Heart right ventricle (tissue), 16 donors: ENCODE results near the gene CBR1. TPM values are rescaled to one million over a fixed set of nuclear protein-coding genes. Genes with fewer than 3 reads are reported as not detected.

Experiments used
- ATAC-seq, 8 donors: fragments of 200-7000 bp; cut with Tn5 transposase; one replicate each; pipeline ENCODE4 v1.9.1; 2020; ENCODE audit warnings: mild to moderate bottlenecking in 8 of 8, moderate library complexity in 8 of 8, moderate number of reproducible peaks in 1 of 8
- DNase-seq, 2 donors: peaks; one replicate each; pipeline ENCODE4 v3.0.0-alpha.2; 2020
- H3K27ac ChIP-seq, 10 donors: fragments of 200-600 bp; sonication (generic) in 2 of 10; one replicate each; pipeline versions ENCODE4 v1.5.0 to v1.8.0; 2020 to 2022; ENCODE audit warnings: mild to moderate bottlenecking in 3 of 10
- H3K27me3 ChIP-seq, 7 donors: fragments of 200-600 bp; one replicate each; pipeline ENCODE4 v1.8.0; 2021 to 2022; ENCODE audit warnings: mild to moderate bottlenecking in 2 of 7
- H3K36me3 ChIP-seq, 9 donors: fragments of 200-600 bp; sonication (generic) in 1 of 9; one replicate each; pipeline versions ENCODE4 v1.5.0 to v1.8.0; 2020 to 2022; ENCODE audit warnings: mild to moderate bottlenecking in 2 of 9
- H3K4me1 ChIP-seq, 9 donors: fragments of 200-600 bp; sonication (generic) in 1 of 9; one replicate each; pipeline versions ENCODE4 v1.5.0 to v1.8.0; 2020 to 2022; ENCODE audit warnings: mild to moderate bottlenecking in 4 of 9
- H3K4me3 ChIP-seq, 10 donors: fragments of 200-600 bp; sonication (generic) in 2 of 10; one replicate each; pipeline versions ENCODE4 v1.5.0 to v1.8.0; 2020 to 2022; ENCODE audit warnings: mild to moderate bottlenecking in 7 of 10, moderate library complexity in 2 of 10
- H3K9me3 ChIP-seq, 11 donors: fragments of 200-600 bp in 10 of 11; sonication (generic) in 2 of 11; one replicate each; pipeline versions ENCODE4 v1.5.0 to v1.8.0; 2013 to 2022; ENCODE audit warnings: mild to moderate bottlenecking in 2 of 11, control low read depth in 1 of 11, moderate library complexity in 1 of 11
- CTCF ChIP-seq, 9 donors: fragments of 200-600 bp; sonication (generic) in 2 of 9; IDR thresholded peaks; one replicate each; pipeline versions ENCODE4 v1.5.0 to v1.8.0; 2021 to 2022; ENCODE audit warnings: antibody characterized with exemption in 9 of 9, mild to moderate bottlenecking in 5 of 9, moderate library complexity in 1 of 9
- WGBS, 2 donors: extraction: QIAGEN DNeasy Blood & Tissue Kit; methylation state at CpG; one replicate each; pipeline ENCODE4 v1.1.7; 2013; ENCODE audit warnings: inconsistent platforms in 1 of 2; 5-methylcytosine and 5-hydroxymethylcytosine counted together
- intact Hi-C, 10 donors: fragments of 100-400 bp; cut with DNase I; formaldehyde crosslinking; loops; one replicate each; pipeline versions ENCODE4 v1.11.1 to v1.14.2; 2022
- polyA plus RNA-seq, 2 donors: library from polyadenylated mRNA; stranded (reverse); fragments of 200-250 nt; gene quantifications; one replicate each; pipeline ENCODE4 v1.2.3, GENCODE V29; 2013
- total RNA-seq, 10 donors: library from RNA; stranded (reverse); fragmentation: NEBNext Ultra II Directional in 3 of 10; extraction: Animal tissue kit (Norgen Biotek cat#: 25700) in 3 of 10; gene quantifications; one replicate each; pipeline versions ENCODE4 v1.2.1 to v1.2.4, GENCODE V29; 2021 to 2023
- donor health status: Arrhythmogenic right ventricular cardiomyopathy.
- donor health status: ischemic (EF 13 %, LVEDD 7.1; RV severe dilation, severe dysfunction).
- donor health status: healthy with polysubstance abuse.
- donor health status: DM: no; HTN: yes; CAD: no.
- donor health status: DM: no; HTN: no; CAD: no.
- donor health status: ischemic (EF 25% LVEDD 6.9; RV normal size, moderate dysfunction).
- donor health status: ischemic (EF 25% LVEDD 5.7; RV mildly dilated, moderate dysfunction).
- donor health status: healthy.
- donor health status: DM: yes; HTN: yes; CAD: no.
- donor health status: Ischemic cardiomyopathy.
- donor health status: ischemic (EF 35%, LVEDD 5.7; RV mildly dilated, moderate dysfunction).
- donor health status: nonischemic (EF 11% LVEDD 7.7; RV severe dilation, severe dysfunction).
- donor health status: DM: yes; HTN: yes; CAD: no.
- donor health status: PGD.
- donor health status: ischemic (EF 29% LVEDD 5.4; RV normal size, mild dysfunction).
- donor health status: nonischemic (EF 23%, LVEDD 6.1; RV moderate dilation, normal function).

Gene CBR1
- total and polyA plus RNA-seq, 12 donors = 7.7 to 61.2 (median 17.6) TPM

- no peaks in the 10 kb centered on the region for H3K9me3 ChIP-seq
- no peak for TF ChIP-seq CTCF (IDR thresholded peaks at IDR 0.05)
These were observed 40.5 kb upstream of the CBR1 start for GRCh38 chr21:36029309-36029708.

GRCh38 chr21:36030581-36031189, 39.1 kb upstream of the CBR1 start:
- ATAC-seq (no peak), DNase-seq (no peak)
- intact Hi-C loops = no loop called here

More at GRCh38 chr21:36029309-36029708, 40.5 kb upstream of the CBR1 start:
- no peak for ATAC-seq
- Histone ChIP-seq H3K4me1 (peaks cover 0 to 8% (median 0%) of the 10 kb centered on the region in 9 donors), H3K4me3 (no peak overlapping the region), H3K27ac (no peak overlapping the region), H3K27me3 (no peaks in the 10 kb centered on the region), H3K36me3 (peaks cover 0 to 7% (median 0%) of the 10 kb centered on the region in 9 donors)
- intact Hi-C loops = loop anchor here in 9 of 10 donors (2.0 to 10.0 kb wide), 10 partner anchors 142 to 1341 kb away; no protein-coding TSS in a partner anchor
- 87 to 88% methylated on average over 8 of the region's 8 CpGs for WGBS, 2 donors
- no peak for DNase-seq

GRCh38 chr21:36032647-36033406, 37.0 kb upstream of the CBR1 start:
- H3K27ac ChIP-seq = no peak overlapping the region
- no peak for ATAC-seq
- WGBS, 2 donors = 91 to 92% methylated on average over 28 of the region's 28 CpGs
- no peak for DNase-seq
- no peaks in the 10 kb centered on the region for H3K9me3 ChIP-seq
- peaks cover 0 to 6% (median 0%) of the 10 kb centered on the region in 9 donors for H3K4me1 ChIP-seq
- no peak for TF ChIP-seq CTCF (IDR thresholded peaks at IDR 0.05)
- peaks cover 0 to 42% (median 14%) of the 10 kb centered on the region in 9 donors for H3K36me3 ChIP-seq
- intact Hi-C loops = no loop called here
- no peaks in the 10 kb centered on the region for H3K27me3 ChIP-seq
- H3K4me3 ChIP-seq = no peak overlapping the region

More at GRCh38 chr21:36030581-36031189, 39.1 kb upstream of the CBR1 start:
- H3K27me3 ChIP-seq = no peaks in the 10 kb centered on the region
- H3K36me3 ChIP-seq = peaks cover 0 to 20% (median 5%) of the 10 kb centered on the region in 9 donors
- WGBS, 2 donors = 57 to 60% methylated on average over 16 of the region's 16 CpGs
- no peak overlapping the region for H3K4me3 ChIP-seq
- H3K9me3 ChIP-seq = no peaks in the 10 kb centered on the region
- peaks cover 0 to 8% (median 0%) of the 10 kb centered on the region in 9 donors for H3K4me1 ChIP-seq
- TF ChIP-seq CTCF (IDR thresholded peaks at IDR 0.05) = no peak
- H3K27ac ChIP-seq = no peak overlapping the region

GRCh38 chr21:36034211-36034913, 35.5 kb upstream of the CBR1 start:
- TF ChIP-seq CTCF (IDR thresholded peaks at IDR 0.05) = no peak
- H3K36me3 ChIP-seq = peaks cover 0 to 57% (median 14%) of the 10 kb centered on the region in 9 donors
- H3K4me3 ChIP-seq = no peak overlapping the region
- H3K27ac ChIP-seq = no peak overlapping the region
- DNase-seq (no peak), ATAC-seq (no peak)
- no peaks in the 10 kb centered on the region for H3K9me3 ChIP-seq
- no peaks in the 10 kb centered on the region for H3K4me1 ChIP-seq
- intact Hi-C loops = no loop called here
- no peaks in the 10 kb centered on the region for H3K27me3 ChIP-seq
- 82 to 86% methylated on average over 16 of the region's 16 CpGs for WGBS, 2 donors
